Putamen (tissue), 1 donor: ENCODE measurements around the gene RNLS.
"Not testable (repeated sequence)": the region's sequence is repeated elsewhere in the genome, so short reads cannot be mapped to it uniquely, and the experiment has no call there.

Experiments
- DNase-seq: peaks from one replicate; pipeline ENCODE4 v3.0.0-alpha.2; 2016; ENCODE audit warnings: low spot score

Gene RNLS

DNA sequence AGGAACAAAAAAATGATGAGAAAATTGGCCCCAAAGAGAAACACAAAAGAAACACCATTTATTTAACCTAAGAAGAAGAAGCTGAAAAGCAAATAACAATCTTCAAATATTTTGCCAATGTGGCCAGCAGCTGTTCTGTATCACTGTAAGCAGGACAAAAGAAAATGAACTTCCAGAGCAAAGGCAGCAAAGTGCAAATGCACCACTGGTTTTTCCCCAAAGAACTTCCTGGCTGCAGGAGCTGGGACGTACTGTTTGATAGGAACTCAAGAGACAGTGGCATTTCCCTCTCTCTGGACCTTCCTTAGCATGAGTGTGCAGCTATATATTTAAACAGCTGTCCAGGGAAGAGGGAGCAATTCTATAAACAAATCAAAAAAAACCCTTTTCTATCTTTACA, 60.4 kb downstream of the RNLS start:
- no peak for DNase-seq

DNA sequence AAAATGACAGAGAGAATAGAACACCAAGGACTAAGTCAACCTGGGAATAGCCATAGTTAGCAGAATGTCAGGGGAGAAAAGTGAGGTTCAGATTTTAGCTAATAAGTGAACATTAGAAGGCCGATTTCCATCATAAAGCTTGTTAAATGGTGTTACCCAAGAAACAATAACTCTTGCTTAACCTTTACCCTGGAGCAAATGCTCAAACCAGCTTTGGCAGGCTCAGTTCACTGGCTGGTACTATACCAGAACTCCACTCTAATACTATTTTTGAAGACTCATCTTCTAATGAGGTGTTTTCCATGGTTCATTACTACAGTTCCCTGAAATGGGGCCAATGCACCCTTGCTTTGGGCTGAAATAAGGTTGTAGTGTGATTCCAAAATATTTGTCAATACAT, 61.3 kb downstream of the RNLS start:
- no peak for DNase-seq

DNA sequence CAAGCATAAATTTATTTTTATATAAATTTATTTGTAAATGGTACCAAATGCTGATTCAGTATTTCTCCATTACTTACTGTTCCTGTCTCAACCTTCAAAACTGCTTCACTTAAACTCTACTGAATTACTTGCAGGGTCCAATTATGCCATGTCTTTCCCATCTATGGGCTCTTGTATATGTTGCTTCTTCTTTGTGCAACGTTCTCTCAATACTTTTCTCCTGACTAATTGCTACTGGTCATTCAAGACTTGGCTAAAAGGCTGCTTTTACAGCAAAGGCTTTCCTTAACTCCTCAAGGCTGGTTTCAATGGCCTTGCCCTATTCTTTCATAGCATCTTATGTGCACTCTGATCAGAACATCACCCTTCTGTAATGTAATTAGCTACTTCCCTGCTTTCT, 67.9 kb downstream of the RNLS start:
- no peak for DNase-seq

DNA sequence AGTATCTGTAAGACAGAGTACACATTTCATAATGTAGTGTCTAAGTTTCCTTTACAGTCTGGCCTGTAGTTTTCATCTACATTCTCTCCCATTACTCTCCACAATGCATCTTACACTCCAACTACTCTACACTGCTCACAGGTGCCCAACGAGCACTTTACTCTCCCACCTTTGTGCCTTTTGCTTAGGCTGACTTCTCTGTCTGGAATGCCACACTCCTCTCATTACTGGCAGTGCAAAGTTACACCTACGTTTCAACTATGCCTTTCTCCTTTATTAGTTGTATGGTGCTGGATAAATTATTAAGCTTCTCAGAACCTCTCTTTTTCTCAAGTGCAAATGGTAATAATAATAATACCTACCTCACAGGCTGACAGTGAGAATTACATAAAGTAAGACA, 70.5 kb downstream of the RNLS start:
- DNase-seq = no peak

DNA sequence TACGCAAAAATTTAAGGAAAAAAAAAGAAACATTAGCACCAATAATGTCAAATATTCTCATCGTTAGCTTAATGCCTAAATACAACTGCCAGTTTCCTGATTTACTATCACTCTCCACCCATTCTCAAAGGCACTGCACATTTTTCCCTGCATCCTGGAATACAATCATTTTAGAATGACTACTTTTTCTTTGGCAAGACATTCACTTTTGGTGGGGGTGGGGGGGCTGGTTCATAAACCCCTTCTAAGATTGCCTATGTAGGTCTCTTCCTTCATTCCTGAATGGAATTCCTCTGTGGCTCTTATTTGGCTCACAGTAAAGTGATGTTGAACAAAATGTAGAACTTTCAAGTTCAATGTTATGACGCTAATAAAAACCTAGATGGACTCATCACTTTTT, 74.3 kb downstream of the RNLS start:
- DNase-seq = no peak

DNA sequence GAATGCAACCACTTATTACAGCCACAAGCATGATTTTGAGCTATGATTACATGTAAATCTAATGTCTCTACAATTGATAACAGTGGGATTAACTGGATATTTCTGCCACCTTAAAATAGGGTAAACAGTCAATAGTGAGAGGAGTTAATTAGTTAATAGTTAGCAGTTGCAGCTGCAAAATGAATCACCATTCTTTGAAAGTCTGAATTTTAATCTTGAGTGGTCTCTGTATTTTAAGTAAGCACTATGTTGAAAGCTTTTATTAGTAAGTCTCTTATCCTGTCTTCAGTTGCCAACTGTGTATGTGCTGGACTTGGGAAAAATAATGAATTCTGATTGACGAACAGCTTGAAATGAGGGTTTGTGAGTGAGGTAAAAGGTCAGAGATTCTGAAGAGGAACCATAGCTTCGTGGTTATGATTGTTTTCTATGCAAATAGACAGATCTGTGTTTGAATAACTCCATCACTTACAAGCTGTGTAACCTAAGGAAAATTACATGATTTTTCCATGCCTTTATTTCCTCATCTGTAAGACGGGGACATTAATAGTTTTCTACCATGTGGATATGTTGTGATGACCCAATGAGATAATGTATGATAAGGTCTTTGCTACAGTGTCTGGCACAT, 75.2 kb downstream of the RNLS start:
- no peak for DNase-seq

DNA sequence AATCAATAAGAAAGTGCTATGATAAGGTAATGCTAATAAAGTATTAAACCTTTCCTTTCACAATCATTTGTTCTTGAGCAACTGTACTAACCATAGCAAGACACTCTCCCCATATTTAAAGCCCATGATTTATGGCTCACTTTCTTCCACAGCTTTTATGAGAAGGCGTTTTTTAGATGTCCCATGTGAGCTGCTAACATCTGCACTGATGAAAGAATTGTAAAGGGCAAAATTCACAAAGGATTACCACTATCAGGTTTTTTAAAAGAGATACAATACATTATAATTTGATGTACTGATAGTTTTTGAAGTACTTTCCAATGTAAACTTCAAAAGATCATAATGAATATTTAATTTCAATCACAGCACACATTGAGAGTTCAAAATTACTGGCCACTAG, 75.7 kb downstream of the RNLS start:
- DNase-seq = no peak

DNA sequence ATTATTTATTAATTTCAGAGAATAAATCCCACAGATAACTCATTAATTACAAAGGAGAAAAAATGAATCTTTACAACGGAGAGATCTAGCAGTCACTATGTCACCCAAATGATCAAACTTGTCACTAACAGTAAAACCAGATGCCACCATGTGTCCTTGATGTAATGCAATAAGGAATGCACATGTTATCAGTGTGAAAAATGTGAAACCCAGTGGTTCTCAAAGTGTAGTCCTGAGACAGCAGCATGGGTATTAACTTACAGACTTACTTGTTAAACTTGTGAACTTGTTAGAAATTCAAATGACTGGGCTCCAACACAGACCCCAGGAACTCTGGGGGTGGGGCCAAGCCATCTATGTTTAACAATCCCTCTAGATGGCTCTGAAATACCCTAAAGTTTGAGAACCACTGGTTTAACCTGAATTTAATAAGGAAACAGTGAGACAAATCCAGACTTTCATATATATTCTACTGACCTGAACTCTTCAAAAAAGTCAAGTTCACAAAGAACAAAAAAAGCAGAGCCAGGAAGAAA, 77.4 kb downstream of the RNLS start:
- DNase-seq = no peak

DNA sequence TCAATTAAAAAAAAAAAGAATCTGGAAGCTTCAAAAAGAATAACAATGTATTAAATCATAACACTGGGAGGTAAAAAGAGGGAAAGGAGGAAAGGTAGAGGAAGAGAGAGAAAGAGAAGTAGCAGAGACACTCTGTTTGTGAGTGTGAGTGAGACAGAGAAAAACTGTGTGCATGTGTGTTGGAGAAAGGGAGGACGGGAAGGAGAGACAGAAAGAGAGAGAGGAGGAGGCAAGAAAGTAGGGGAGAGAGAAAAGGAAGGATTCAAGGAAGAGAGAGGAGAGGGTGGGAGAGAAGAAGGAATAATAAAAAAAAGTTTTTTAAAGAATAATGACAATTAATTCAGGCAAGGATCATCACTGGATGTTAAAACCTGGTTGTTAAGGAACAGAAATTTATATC, 77.9 kb downstream of the RNLS start:
- no peak for DNase-seq

DNA sequence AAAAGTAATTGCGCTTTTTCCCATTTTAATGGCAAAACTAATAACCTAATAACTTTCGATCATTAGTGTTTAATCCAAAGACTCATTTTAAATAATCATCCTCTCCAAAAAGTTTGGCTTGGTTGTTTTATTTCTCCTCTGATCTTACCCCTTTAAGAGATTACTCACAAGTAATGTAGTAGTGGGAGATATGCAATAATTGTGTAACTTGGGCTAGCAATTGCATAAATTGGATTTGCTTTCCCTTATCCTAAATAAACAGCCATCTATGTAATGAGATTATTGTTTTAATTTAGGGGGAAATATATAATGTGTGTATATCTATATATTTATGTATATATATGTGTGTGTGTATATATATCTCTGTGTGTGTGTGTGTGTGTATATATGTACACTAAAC, 82.5 kb downstream of the RNLS start:
- DNase-seq = no peak

DNA sequence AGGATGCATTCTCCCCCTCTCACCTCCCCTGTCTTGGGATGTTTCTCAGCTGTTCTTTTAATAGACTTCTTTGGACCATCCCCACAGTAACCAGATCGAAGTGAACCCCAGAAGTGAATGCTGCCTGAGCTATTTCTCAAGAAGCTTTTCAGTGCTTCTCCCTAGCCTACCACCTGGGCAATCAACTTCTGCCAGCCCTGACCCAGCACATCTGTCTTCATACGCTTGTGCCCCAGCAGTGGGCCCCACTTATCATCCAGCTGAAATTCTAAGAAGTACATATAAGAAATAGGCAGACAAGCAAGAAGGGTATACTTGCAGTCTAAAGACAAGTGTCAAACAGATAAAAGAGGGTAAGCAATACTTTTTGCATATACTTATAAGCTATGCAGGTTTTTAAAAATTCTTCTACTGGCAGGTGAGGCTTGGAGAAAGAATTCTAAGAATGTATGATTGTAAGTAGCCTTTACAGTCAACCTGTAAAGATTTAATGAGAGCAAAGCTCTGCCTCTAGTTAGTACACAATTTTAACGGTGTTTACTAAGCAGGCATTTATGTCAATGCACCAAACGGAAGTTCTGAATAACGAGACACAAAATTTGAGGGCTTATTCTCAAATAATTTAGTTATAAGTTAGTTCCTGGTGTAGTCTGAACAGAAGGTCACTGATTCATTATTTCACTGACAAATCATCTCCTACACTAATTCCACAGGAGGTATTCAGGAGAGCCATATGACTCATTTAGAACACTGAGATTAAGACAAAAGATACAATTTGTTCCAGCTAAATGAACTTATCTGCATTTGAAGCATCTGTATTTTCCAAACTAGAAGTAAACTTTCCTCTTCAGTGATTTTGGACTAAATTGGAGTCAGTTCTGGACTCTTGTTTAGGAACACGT, 83.3 kb downstream of the RNLS start:
- no peak for DNase-seq

DNA sequence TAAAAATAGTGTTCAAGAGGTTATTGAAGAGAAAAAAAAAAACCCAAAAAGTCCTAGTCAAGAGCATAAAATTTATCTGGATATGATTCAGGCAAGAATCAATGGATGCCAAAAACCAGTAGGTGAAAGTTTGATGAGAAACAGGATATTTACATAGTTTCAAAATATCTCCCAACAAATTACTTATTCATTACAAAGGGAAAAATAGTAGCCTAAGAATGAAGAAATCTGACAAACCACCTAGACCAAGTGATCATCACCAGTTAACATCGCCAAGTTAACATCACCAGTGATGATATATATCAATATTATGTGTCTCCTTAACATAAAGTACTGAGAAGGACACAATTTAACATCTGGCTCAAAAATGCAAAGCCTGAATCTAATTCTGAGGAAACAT, 85.2 kb downstream of the RNLS start:
- DNase-seq = no peak

DNA sequence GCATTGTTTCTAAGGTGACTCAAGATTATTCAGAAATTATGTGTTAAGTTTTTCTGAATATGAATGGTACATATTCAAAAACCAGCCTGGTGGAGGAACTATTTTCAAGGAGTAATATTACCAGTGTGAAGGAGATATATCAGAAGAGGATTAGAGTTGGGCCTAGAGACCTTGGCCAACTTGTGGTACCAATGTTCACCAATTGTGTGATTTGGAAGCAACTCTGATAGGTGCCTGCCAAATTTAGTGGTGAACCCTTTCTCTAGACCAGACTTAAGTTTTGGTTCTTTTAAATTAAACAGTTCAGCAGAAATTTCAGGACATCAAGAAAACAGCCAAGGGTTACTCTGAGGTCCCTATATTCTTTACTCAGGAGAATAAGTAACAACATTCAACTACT, 88.6 kb downstream of the RNLS start:
- no peak for DNase-seq

DNA sequence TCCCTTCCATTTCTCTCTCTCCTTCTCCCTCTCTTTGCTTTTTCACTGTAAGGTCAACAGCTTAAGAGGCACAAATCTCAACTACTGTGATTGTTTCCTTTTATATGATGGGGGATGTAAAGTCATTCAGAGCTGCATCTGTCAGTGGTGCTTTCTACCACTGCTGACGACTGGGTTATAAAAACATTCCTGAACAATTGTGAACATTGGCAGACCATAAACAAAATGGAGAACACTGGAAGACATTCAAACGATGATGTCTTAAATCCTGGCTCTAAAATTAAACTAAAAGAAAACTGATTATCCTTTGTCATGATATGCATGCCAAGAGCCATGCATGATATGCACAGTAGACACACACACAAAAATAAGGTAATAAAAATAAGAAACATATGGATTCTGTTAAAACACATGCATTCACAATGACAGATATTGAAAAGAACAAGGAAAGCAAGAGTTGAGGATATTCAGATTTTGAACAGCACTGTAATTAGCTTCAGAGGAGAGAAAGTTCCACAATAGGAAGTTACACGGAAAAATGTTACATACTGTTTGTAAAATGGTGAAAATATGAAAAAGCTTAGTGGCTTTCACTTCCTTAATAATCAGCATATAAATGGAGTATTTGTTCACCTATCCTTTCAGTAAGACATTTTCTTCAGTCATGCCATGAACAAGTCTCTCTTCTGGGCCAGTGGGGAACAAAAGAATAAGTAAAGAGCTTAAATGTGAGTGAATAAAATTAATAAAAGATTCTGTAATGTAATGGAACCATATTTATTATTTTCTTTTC, 89.2 kb downstream of the RNLS start:
- DNase-seq = no peak

DNA sequence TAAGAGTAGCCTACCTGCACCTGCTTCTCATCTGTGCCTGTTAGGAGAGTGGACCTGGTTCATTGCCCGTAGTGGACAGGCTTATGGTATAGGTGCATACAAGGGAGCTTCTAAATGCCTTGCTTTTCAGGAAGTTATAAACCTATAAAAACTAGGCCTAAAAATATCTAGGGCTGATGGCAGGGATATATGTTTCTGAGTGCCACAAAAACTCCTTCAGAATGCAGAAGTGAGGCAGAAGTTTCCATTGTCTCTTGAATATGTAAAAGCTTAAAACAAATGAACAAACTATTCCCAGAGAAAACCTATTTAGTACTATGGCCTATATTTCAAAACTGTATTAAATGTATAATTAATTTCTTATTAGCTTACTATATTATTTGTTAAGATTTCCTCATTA, 91.8 kb downstream of the RNLS start:
- no peak for DNase-seq

DNA sequence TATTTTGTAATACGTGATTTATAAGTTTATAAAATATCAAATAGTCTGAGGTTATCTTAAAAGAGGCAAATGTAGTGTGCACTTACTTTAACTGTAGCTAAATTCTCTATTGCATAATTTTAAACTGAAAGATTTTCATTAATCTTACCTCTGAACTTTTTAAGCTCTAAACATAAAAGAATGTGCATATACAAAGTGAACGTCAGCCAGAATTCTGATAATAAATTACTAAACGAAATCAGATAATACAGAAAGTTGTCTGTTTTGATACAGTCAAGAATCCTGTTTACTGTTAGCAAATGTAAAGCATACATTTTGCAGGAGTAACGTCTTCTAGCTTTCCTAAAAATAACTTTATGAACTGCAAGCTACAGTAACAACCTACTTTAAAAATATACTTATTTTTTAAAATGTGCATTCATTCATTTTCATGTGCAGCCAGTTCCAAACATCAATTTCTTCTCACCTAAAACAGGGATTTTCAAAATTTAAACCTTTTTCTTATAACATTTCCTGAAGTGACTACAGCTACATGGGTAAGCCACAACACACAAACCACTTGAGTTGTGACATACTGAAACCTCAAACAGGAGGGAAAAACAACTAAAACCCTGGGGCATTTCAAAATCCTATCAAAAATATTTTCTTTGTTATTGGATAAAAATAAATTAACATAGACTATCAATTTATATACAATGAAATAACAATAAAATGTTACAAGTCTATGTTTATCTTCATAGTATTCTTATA, 92.7 kb downstream of the RNLS start:
- DNase-seq = no peak

DNA sequence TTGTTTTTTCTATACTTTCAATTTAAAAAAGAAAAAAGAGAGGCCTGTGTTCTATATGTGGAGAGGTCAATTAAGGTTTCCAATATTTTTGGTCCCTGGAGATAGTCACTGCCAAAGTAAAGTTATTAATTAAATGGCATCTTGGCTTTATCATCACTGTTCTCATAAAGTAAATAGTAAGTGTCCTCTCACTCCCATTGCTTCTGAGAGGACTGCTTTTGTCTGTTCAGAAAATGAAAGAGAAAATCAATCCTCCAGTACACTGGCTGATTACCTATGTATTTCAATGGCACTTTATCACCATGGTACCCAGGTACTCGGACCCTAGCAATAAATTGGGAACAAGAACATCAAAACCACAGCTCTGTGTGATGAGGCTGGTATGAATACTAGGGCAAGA, 94.0 kb downstream of the RNLS start:
- DNase-seq = no peak

DNA sequence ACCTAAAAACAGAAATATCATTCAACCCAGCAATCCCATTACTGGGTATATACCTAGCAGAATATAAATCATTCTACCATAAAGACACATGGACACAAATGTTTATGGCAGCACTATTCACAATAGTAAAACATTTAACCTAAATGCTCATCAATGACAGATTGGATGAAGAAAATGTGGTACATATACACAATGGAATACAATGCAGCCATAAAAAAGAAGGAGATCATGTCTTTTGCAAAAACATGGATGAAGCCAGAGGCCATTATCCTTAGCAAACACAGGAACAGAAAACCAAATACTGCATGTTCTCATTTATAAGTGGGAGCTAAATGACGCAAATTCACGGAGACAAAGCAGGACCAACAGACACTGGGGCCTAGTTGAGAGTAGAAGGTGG, 96.3 kb downstream of the RNLS start:
- DNase-seq = not testable (repeated sequence)

DNA sequence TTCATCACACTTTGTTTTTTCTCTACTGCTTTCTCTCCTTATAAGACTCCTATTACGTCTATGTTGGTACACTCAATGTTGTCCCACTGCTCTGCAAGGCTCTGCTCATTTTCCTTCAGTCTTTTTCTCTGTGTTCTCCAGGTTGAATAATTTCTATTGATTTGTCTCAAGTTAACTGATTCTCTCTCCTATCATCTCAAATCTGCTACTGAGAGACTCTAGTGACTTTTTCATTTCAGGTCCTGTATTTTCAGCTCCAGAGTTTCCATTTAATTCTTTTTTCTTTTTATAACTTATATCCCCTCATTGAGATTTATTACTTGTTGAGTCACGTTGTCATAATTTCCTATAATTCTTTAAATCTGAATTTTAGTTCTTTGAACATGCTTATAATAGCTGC, 100.9 kb downstream of the RNLS start:
- no peak for DNase-seq

DNA sequence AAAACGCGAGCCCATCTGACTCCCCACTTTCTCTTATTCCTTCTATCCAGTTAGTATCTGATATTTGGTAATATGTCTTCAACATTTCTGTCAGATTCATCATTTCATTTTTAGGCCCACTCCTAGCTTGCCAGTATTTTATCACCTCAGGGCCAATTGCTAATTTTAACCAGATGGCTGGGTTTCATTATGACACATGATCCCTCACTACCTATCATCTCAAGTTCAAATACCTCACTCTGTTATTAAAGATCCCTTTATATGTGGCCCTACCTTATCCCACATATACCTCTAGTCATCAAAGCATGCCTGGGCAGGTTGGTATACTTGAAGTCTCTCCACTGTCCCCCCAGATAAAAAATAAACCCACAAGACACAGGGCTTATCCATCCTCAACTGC, 104.9 kb downstream of the RNLS start:
- no peak for DNase-seq

DNA sequence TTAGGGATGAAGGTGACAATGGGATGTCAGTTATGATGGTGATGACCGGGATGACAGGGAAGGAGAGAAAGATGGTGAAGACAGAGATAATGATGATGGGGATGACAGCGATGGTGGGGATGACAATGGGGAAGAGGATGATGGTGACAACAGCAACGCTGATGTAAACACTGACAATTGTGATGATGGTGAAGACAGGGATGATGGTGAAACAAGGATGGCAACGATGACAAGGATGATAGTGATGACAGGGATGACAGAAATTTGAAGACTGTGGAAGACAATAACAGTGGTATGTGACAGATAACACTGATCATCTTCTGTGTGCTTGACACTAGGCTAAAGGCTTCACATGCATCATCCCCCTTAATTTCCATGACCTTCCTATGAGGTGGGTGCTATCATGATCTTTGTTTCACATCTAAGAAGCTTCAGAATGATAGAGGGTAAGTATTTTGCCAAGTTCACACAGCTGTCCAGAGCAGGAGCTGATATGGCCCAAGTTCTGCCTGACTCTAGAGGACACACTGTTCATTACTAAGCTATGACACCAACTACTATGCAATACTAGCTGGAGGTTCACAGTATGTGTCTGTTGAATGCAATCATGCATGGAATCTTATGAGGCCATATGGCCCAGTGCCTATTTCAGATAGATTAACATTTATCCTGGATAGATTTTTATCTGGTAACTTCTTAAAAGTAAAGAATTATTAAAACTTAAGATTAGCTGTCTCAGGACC, 105.6 kb downstream of the RNLS start:
- DNase-seq = no peak
